ENCODE results near the gene ZFP92. TPM values are rescaled to one million over a fixed set of nuclear protein-coding genes. Genes with fewer than 3 reads are reported as not detected.

ZFP92 gene
- total RNA-seq, 4 donors from 2014 or later = 1.5 to 3.8 (median 2.0) TPM

DNA sequence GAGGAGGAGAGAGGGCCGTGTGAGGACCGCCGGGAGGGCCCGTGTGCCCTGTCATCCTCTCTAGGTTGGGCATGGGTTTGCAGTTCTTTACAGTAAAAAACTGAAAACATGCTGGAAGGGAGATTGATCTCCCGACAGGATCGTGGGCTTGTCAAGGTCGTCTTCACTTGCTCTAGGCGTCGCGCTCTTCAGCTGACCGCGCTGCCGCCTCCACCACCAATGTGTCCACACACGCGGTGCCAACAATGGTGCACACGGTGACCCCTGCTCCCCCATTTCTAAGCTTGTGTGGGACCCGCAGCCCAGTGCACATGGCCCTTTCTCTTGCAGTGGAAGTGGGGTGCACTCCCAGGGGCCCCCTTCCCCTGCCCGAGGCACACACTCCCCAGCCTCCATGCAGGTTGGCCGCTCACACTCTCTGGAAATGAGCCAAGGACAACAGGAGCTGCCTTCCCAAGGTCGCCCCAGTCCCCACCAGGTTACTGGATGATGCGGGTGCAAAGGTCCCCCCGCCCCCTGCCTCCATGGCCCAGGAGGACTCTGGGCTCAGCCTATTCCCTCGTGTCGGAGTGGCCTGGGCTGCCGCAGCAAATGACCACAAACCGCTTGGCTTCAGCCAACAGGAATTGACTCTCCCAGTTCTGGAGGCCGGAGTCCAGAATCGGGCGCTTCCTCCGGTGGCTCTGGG is 1.7 kb upstream of the ZFP92 start:
- H3K36me3 ChIP-seq = no peaks in the 10 kb centered on the region
- no peaks in the 10 kb centered on the region for H3K9me3 ChIP-seq
- H3K4me1 ChIP-seq = peaks cover 0 to 23% (median 0%) of the 10 kb centered on the region in 3 donors
- TF ChIP-seq CTCF (IDR thresholded peaks at IDR 0.05) (no peak), POLR2AphosphoS5 (IDR thresholded peaks at IDR 0.05) (no peak), EP300 (IDR thresholded peaks at IDR 0.05) (no peak), POLR2A (IDR thresholded peaks at IDR 0.05) (no peak)
- no peaks in the 10 kb centered on the region for H3K27me3 ChIP-seq
- no peak for ATAC-seq
- WGBS, 2 donors (ENCODE audit: low coverage in 1 of 2) = 96% methylated on average over 10 of the region's 30 CpGs; no CpG with 5 or more reads in 1 of the 2 donors
- H3K4me3 ChIP-seq = no peak overlapping the region
- no peak overlapping the region for H3K27ac ChIP-seq

DNA sequence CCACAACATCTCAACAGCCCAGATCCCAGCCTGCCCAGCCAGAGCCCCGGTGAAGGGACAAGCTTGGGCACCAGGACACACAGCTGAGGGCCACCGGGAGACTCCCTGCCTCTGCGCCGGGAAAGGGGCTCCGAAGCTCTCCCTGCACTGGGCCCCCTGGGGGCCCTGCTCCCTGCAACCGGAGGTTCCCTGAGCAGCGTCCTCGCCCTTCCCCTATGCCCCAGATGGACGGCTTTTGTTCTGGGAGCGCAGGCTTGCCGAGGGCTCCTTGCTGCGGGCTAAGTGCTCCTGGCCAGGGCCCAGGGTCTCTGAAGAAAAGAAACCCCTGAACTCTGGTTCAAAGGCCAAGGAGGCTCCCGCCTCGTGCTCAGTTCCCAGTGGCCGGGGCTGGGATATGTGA is 899 bp upstream of the ZFP92 start:
- Histone ChIP-seq H3K36me3 (no peaks in the 10 kb centered on the region), H3K9me3 (no peaks in the 10 kb centered on the region), H3K4me3 (no peak overlapping the region), H3K27ac (no peak overlapping the region), H3K4me1 (peaks cover 0 to 23% (median 0%) of the 10 kb centered on the region in 3 donors), H3K27me3 (no peaks in the 10 kb centered on the region)
- 89% methylated on average over 3 of the region's 15 CpGs; no CpG with 5 or more reads in 1 of the 2 donors for WGBS, 2 donors (ENCODE audit: low coverage in 1 of 2)
- TF ChIP-seq EP300 (IDR thresholded peaks at IDR 0.05) (no peak), POLR2A (IDR thresholded peaks at IDR 0.05) (no peak), CTCF (IDR thresholded peaks at IDR 0.05) (no peak), POLR2AphosphoS5 (IDR thresholded peaks at IDR 0.05) (no peak)
- no peak for ATAC-seq

- Histone ChIP-seq H3K4me1 (peaks cover 0 to 23% (median 0%) of the 10 kb centered on the region in 3 donors), H3K4me3 (peak overlapping the region; percentile 61 to 63), H3K36me3 (no peaks in the 10 kb centered on the region), H3K27ac (peak overlapping the region in 1 of 4 donors; percentile 69), H3K27me3 (no peaks in the 10 kb centered on the region), H3K9me3 (no peaks in the 10 kb centered on the region)
- TF ChIP-seq CTCF (IDR thresholded peaks at IDR 0.05) = no peak
- TF ChIP-seq EP300 (IDR thresholded peaks at IDR 0.05) = no peak
- no peak for TF ChIP-seq POLR2A (IDR thresholded peaks at IDR 0.05)
- no peak for TF ChIP-seq POLR2AphosphoS5 (IDR thresholded peaks at IDR 0.05)
- no peak for ATAC-seq
- WGBS, 2 donors (ENCODE audit: low coverage in 1 of 2) = 29 to 61% methylated on average over 1 to 3 of the region's 12 CpGs
Observed at GRCh38 chrX:153410888-153411254, 401 bp upstream of the ZFP92 start.

DNA sequence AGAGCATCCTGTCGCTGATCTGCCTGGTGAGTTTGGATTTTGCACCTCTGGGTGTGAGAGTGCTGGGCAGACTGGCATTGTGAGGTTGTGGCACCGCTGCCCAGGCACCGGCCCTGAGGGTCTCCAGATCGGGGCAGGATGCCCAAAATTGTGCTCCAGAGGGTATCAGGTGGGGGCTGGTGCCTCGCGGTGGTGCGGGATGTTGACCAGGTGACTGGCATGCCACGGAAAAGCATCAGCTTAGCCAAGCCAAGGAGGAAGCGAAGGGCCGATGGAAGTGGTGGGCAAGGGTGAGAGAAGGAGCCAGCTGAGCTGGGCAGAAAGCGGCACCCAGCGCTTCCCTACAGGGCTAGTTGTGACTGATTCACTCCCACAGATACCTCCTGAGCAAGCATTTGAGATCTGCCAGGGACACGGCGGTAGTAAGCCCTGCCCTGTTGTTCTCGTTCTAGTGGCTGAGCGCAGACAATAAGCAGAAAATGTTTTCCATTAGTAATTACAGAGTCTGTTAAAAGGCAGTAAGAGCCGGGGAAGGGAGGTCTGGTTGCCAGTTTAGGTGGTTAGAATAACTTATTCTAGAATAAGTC is 809 bp downstream of the ZFP92 start:
- 20 to 59% methylated on average over 1 to 7 of the region's 17 CpGs for WGBS, 2 donors (ENCODE audit: low coverage in 1 of 2)
- no peaks in the 10 kb centered on the region for H3K9me3 ChIP-seq
- H3K27ac ChIP-seq = peak overlapping the region in 3 of 4 donors; percentile 4 to 69 (median 24)
- no peaks in the 10 kb centered on the region for H3K27me3 ChIP-seq
- no peaks in the 10 kb centered on the region for H3K36me3 ChIP-seq
- peak overlapping the region; percentile 61 to 63 for H3K4me3 ChIP-seq
- no peak for ATAC-seq
- peaks cover 0 to 23% (median 0%) of the 10 kb centered on the region in 3 donors for H3K4me1 ChIP-seq
- no peak for TF ChIP-seq EP300 (IDR thresholded peaks at IDR 0.05)
- no peak for TF ChIP-seq POLR2AphosphoS5 (IDR thresholded peaks at IDR 0.05)
- TF ChIP-seq CTCF (IDR thresholded peaks at IDR 0.05) = no peak
- TF ChIP-seq POLR2A (IDR thresholded peaks at IDR 0.05) = no peak

Measured in gastroesophageal sphincter (tissue), 4 donors.